ENCODE data around the gene MLF1. TPM values are rescaled to one million over a fixed set of nuclear protein-coding genes. Genes with fewer than 3 reads are reported as not detected.

Gene MLF1
- total and polyA plus RNA-seq, 2 of the 4 experiments (the other 2 are of a cell fraction), result 4.7 to 5.2 TPM

DNA sequence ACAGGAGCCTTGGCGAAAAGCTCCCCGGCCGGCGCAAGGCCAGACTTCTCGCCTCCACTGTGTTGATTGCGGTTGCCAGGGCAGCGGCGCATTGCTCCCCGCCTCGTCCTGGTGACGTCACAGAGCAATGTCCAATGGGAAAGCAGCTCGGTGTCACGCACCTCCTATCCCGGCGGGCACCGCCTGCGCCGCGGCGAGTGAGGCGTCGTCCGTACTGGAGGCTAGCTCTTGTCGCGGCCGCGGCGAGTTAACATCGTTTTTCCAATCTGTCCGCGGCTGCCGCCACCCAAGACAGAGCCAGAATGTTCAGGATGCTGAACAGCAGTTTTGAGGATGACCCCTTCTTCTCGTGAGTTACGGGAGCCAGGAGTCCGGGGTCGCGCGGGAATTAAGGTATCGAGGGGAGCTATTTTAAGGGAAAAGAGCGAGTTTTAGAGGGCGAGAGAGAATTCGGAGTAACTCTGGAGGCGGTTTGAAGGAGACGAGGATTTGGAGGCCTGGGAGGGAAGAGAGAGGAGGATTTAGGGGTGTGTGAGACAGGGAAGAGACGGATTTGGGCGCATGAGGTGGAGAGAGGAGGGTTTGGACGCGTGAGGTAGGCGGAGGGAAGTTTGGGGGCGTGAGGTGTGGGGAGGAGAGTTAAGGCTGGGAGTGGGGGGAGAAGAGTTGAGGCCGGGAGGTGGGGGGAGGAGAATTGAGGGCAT, at the start of gene MLF1 (continued):
- TF ChIP-seq RAD21 (IDR thresholded peaks at IDR 0.05; ENCODE audit: low read length), result no peak
- TF ChIP-seq, protein P1, sequence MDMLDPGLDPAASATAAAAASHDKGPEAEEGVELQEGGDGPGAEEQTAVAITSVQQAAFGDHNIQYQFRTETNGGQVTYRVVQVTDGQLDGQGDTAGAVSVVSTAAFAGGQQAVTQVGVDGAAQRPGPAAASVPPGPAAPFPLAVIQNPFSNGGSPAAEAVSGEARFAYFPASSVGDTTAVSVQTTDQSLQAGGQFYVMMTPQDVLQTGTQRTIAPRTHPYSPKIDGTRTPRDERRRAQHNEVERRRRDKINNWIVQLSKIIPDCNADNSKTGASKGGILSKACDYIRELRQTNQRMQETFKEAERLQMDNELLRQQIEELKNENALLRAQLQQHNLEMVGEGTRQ (IDR thresholded peaks at IDR 0.05; ENCODE audit: low read depth, low read length), result peak; percentile 85
- no peak for TF ChIP-seq RFX5 (IDR thresholded peaks at IDR 0.05; ENCODE audit: low read depth, low read length)
